Fibroblast of peridontal ligament (primary cell): ENCODE results near the gene PRDM2.
A peak's percentile ranks its signal among the peaks of the same experiment; 100 is the strongest.

Experiments
- DNase-seq: peaks from one replicate; pipeline ENCODE4 v3.0.0-alpha.2; 2010; ENCODE audit errors: extremely low read depth

Gene PRDM2

DNA sequence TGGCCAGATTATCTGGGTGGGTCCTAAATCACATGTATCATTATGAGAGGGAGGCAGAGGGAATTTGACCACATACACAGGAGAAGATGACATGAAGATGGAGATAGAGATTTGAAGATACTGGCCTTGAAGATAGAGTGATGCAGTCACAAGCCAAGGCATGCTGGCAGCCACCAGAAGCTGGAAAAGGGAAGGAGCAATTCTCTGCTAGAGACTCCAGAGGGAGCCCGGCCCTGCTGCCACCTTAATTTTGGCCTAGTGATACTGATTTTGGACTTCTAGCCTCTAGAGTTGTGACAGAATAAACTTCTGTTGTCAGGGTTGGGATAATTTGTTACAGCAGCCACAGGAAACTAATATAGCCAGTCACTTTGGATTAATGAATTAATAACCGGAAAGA, 2.2 kb upstream of the PRDM2 start:
- no peak for DNase-seq

DNA sequence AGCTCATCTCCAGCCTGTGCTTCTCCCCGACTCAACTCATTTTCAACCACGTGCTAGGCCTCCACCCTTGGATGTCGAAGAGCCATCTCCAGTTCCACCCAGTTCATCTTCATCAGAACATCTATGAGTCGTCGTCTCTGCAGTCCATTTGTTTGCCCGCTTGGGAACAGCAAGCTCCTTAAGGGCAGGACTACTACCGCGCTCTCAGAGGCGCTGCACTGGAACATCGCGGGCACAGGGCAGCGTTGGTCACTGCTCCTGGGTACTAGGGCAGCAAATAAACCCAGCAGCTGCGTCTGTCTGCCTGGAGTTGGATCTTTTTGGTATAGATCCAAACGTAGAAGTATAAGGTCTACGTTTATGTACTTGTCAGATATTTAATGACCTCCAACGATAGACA, 478 bp upstream of the PRDM2 start:
- peak; percentile 22 for DNase-seq

DNA sequence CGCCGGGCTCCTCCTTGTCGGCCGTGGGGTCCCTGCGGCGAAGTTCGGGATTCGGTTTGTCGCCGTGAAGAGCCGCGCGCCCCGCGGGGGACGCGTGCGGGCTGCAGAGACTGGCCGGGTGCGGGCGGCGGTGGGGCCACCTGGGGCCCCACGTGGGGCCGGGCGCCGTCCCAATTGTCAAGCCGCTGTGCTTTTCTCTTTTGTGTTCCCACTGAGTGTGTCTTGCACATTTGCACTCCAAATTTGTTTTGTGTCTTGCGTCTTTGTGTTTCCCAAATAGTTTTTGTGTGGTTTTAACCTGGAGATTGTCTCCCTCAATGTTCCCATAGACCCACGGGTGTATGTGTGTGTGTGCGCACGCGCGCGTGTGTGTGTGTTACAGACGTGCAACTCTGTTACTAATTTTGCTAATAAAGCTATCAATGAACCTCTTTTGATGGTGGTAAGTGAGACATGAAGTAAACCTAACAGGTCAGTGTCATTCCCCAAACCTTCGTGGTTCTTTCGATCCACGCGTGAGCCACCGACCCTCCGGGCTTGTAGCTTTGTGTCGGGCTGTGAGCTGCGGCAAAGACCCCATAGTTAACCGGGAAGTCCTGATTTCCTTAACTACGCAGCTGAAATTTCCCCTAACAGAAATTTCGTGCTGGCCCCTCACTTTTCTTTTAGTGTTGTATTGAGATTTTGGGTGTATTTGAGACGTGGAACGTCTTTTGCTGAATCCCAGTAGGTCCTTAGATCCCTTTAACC, 708 bp downstream of the PRDM2 start:
- DNase-seq = peak; percentile 48

DNA sequence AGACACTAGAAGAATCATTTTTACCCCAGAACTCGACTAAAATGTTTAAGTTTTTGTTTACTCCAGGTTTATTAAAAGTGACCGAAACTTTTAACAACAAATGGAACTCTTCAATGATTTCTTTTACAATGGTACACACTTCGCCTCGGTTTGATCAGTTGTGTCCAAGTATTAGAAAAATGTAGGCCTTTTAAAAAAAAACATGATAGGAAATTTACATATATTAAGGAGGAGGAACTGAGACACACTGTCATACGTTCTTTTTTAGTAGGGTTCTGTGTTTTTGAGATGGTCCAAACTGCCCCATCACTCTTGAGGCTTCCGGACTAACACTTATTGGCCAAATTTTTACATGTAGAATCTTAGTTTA, 1.3 kb downstream of the PRDM2 start:
- DNase-seq = peak; percentile 17

DNA sequence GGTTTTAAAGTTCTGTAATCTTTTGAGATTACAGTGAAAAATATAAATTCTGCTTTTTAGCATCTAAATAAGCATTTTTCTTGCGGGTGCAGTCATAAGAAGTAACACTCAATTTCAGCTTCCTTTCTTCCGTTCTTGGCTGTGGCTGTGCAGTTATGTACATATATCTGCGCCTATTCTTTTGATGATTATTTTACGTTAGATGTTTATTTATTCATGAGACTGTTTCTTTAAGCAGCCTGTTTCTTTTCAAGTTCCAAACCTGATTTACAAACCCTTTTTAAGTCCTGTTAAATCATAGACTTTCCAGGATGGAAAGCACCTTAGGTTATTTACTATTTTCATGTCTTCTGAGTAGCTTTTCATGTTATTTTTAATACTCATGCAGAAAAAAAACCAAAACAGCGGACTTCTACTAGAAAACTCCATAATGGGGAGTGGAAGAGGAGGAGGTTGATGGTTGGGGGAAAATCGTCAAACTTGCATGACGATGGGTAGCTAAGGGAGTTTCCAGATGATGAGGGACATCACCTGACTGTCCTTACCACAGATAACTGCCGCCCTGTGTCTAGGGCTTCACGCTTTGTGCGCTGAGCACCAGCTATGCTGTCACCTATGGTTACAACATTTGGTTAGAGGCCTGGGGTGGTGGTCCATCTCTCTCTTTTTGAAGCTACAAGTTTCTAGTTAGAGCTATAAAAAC, 2.6 kb downstream of the PRDM2 start:
- no peak for DNase-seq

DNA sequence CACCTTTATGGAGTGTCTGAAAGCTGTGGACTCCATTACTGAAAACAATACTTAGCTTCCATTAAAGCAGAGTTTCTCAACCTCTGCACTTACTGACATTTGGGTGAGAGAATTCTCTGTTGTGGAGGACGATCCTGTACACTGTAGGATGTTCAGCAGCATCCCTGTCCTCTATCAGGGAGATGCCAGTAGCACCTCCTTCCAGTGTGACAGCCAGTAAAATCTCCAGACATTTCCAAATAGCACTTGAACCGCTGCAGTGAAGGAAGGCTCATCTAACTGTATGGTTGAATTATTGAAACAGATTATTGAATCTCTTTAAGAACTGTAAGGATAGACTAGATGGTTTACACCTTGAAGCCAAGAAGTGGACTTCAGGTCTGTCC, 3.1 kb downstream of the PRDM2 start:
- DNase-seq = no peak

DNA sequence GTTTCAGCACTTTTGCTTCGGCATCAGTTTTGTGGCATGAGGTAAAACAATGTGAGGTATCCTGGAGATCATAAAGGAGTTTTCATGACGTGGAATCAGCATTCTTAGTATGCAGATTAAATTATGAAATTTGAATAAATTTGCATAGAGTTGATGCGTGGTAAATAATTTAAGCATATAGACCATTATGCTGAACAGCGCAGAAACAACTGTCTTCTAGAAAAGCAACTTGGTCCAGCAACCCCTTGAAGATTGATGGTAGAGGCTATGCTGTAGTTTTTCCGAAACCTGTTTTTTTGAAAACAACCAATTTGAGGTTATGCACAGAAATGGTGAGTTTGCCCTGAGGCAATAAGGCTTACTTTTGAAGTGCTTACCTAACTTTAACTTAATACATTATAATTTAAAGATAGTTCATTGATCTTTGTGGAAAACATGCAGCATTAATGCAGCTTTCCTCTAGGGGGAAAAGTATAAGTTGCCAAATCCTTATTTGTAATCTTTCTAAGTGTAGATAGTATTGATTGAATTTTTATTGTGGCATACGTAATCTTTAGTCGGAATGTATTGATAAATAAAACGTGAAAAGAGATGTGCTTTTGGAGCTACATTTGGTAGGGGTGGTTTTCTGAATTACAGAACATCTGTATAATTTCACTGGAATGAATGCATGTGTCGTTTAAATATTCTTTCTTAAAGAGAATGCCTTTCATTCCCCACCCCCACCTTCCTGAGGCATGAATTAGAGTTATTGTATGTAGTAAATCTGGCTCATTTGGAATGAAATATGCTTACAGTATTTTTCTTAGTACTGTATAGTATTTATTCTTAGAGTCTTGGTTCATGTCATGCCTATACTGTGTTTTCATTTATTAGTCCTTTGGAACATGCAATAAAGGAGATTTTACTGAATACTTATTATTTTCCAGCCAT, 3.8 kb downstream of the PRDM2 start:
- no peak for DNase-seq

DNA sequence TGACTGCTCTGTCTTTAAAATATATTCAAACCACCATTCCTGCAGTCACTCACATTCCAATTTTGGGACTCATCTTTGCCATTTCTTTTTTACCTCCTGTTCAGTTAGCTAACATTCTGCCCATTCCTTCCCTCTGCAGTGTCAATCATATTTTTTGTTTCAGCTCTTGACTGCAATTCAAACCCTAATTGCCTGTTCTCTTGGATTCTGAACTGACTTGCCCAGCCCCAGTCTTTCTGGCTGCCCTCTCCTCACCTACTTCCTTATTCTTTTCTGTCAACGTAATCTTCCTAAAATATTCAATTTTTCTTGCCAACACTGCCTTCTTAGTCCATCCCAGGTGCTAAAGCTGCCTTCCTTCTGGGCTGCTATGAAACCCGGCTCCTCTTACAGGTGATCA, 6.1 kb downstream of the PRDM2 start:
- DNase-seq = no peak

DNA sequence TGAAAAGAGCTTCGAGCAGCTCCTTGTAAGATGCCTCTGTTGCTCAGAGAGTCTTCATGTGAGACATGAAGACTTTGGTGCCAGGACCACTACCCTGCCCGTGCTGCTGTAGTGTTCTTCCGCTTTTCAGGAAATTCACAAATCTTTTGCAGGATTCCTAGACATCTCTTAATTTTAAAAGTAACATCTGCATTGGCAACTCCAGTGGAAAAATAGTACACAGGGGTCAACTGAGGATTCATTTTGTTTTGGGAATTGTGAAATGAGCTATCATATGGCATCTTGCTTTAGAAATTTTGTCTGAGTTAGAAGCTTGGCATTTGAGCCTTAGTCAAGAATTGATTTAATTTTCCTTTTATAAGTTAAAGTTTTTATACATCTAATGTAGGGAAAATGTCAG, 7.2 kb downstream of the PRDM2 start:
- DNase-seq = peak; percentile 82

DNA sequence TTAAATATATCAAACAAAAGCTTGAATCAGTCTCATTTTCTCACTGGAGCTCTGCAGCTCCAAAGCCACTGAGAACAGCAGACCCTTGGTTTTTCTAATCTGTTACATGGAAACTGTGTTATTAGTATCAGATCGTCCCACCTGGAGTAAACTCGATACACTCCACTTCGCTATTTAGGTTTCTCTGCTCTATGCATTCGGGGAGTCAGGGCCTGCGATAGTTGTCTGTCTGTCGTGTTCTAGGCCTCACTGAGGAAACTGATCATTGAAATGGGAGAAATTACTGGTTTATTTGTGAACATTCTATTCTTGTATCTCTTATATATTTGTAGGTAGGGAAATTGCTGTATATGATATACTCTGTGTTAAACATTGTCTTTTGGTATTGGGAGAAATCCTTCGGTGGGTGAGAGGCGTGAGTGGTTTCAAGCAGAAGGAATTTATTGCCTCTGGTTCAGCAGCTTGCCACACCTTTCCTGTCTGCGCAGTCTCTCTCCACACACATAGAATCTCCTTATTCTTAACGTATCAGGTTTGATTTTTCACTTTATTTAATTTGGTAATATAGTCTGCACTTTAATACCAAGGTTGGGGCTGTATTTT, 8.5 kb downstream of the PRDM2 start:
- no peak for DNase-seq

DNA sequence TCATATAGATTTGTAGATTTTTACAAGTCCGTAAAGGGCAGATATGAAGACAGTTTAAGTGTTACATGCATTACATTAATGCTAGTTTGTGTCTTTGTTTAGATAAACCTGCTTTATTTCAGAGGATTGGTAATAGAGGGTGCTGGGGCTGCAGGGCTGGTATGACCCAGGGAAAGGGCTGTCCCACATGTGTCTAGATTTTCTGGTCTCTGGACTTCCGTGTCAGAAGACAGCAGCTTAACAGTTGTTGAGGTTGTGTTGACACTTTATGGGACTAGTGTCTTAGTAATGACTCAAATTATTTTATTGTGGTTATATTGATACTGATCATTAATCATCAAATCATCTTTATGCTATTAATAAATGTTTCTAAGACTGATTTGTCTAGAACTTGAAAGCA, 10.1 kb downstream of the PRDM2 start:
- no peak for DNase-seq

DNA sequence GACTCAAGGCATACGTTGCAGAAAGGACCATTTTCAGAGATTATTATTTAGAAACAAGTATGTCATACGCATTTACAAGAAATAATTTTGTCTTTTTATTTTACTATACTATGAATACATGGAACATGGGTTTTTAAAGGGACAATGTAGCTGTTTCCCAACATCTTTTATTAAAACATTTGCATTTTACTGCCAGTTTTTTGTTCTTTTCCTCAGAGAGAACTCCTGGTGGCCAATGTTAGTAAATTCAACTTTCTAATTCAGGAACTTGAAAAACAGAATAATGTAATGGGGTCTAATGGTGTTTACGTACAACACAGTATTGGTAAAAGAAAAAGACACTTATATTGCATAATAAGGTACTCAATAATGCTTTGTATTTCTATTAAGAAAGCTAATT, 14.9 kb downstream of the PRDM2 start:
- DNase-seq = no peak

DNA sequence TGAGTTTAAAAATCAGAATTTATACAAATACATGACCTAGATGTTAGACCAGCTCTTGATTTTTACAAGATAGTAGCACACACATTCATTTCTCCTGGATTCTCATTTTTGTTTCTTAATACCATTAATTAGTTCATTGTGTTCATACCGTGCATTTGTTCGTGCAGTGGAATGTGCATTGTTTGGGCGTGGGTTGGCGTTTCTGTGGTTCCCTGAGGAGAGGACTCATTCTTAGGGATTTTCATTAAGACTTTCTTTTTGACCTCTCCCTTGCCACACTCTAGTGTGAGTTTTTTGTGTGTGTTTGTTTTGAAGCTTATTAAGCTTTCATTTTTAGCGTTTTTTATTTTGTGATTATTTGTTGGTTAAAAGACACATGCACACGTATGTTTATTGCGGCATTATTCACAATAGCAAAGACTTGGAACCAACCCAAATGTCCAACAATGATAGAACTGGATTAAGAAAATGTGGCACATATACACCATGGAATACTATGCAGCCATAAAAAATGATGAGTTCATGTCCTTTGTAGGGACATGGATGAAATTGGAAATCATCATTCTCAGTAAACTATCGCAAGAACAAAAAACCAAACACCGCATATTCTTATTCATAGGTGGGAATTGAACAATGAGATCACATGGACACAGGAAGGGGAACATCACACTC, 15.8 kb downstream of the PRDM2 start:
- peak; percentile 27 for DNase-seq

DNA sequence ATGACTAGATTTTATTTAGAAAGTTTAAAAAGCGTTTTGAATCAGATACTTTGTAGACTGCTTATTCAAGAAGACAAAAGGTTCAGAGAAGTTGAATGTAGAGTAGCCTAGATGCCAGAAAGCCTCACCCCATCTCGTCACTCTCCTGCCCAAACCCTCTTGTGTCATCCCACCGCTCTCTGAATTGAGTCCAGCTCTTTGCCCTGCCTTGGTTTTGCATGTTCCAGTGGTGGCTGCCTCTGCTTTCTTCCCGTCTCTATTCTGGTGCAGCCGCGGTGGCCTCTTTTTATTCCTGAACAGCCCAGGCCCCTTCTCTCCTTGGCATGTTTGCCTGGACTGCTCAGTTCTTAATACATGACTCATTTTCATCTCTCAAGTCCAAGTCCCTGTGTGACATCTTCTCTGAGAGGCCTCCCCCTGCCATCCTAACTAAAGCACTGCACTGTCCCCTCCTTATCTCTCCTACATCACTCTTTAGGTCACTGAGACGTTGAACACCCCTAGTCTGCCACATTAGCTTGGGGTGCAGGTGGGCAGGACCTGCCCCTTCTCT, 22.9 kb downstream of the PRDM2 start:
- no peak for DNase-seq

DNA sequence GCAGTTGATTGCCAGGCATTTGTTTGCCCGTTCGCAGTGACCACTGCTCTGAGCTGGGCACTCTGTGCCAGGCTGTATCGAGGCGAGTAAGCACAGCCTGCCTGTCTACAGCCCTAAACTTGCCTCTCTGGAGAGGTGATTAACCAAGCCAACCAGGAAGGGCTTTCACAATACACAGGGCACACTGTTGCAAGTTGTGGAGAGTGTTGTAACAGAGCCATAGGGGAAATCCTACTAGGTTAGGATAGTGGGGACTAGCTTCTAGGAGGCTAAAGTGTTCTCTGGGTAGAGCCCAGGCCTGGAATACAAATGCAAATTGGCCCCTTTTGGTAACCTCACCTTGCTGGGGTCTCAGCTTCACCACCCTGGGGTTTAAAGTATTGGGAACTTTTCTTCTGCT, 23.8 kb downstream of the PRDM2 start:
- DNase-seq = peak; percentile 52

DNA sequence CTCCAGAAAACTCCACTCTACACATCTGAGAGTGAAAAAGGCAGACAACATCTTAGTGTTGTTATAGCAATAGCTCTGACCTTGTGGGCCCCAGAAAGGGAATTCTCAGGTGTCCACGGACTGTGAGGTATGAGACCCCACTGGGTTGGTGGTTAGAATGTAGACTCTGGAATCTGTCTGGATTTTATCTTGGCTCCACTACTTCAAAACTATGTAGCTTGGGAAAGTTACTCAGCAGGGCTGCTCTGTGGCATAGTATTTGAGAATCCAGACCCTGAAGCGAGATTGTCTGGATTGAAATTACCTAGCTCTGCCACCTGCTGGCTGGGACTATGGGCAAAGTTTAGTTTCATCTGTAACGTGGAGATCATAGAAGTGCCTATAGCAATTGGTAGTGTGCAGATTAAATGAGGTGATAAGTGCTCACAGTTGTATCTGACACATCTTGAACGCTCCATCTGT, 25.8 kb downstream of the PRDM2 start:
- peak; percentile 35 for DNase-seq

DNA sequence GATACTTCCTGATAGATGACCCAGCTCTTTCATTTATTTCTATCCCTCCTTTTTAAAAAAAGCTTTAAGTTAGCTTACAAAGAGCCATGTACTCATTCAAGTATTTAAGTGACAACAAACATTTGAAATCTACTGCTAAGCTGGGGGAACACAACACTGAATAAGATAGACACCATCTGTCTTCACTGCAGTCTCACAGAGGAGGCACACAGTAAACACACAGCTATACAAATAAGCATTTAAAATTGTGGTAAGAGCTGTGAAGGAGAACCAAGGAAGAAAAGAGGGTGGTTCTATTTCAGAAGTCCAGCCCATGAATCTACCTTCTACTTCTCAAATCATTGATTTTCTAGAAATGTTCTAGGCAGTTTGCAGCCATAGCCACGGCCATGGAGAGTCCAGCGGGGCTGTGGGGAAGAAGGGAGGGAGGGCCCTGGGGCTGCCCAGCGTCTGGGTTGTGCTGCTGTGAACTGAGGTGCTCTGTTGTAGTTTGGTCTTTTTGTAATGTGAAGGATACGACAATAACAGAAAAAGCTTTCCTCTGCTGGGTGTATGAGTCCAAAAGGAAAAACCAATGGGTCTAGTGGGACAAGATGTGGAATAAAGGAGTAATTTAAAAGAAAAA, 28.2 kb downstream of the PRDM2 start:
- DNase-seq = no peak

DNA sequence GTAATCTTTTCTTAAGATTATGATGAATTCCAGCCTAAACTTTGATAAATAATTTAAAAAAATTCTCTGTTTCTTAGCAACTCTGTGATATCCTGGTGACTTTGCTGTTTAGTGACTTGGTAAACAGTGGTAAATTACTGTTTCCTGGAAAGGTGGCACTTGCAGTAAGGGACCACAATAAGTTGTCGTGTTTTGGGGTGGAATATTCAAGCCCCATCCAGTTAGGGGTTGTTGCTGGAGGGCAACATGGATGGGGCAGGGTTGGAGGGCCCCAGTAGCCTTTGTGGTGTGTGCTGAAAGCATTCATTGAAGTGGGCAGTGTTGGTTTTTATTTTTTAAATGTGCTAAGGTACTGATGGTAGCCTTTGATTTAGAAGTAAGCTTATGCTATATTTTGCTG, 30.3 kb downstream of the PRDM2 start:
- no peak for DNase-seq

DNA sequence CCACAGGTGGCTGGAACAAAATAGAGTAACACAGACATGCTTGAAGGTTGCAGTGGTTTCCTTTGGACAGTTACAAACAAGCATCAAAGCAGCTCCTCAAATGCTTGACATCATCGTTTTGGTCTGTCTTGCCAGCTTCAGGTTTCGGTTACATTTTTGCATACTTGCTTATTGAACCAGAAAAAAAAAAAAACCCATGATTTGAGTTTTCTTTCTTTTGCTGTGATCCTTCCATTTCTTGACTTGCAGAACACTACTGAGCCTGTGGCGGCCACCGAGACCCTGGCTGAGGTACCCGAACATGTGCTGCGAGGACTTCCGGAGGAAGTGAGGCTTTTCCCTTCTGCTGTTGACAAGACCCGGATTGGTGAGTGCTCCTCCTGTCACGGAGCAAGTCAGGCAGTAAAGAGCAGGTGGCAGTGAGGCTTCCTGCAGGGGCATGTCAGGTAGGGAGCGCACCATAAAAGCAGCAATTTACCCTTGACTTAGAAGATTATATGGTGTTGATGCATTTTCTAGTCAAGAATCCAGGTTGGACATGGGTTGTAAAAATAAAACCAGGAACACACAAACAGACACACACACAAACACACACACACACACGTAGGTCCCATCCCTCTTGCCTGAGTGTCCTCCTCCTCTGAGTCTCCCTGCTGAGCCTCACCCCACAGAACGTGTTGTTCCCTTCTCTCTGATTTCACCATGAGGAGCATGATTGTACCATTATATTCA, 30.9 kb downstream of the PRDM2 start:
- DNase-seq = peak; percentile 71

DNA sequence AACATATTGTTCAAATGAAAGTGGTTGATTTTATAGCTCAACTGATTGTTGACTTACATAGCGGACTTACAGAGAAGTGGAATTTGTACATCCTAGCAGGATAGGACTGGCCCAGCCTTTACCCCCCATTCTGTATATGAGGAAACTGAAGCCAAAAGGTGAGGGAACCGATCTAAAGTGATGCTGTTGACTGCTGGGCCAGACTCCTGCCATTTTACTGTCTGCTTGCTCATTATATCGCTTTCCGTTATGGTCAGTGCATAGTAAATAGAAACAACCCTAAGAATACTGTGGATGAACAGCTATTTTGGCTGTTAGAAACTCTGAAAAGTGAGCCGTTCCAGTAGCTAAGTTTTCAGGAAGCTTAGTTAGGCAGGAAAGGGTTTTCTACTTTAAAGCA, 31.9 kb downstream of the PRDM2 start:
- no peak for DNase-seq
